CD4-positive, alpha-beta memory T cell (primary cell): ENCODE results near the gene RIMBP2. TPM values are rescaled to one million over a fixed set of nuclear protein-coding genes. Genes with fewer than 3 reads are reported as not detected.
"Not testable (repeated sequence)": the region's sequence is repeated elsewhere in the genome, so short reads cannot be mapped to it uniquely, and the experiment has no call there.

Experiments used
- CTCF ChIA-PET: fragments of 350-600 bp; sonication (Branson Sonifier 250); formaldehyde crosslinking; loops from one replicate; lab custom pipeline; 2021; ENCODE audit warnings: inconsistent platforms; ENCODE audit not compliant: partially characterized antibody; lab: Charles Lee
- POLR2A ChIA-PET: fragments of 350-600 bp; sonication (Branson Sonifier 250); formaldehyde crosslinking; loops from one replicate; lab custom pipeline; 2021; ENCODE audit not compliant: partially characterized antibody; lab: Charles Lee
- DNase-seq, 5 donors: peaks; one replicate each; pipeline versions ENCODE4 v3.0.0 to v3.0.0-alpha.2; 2020 to 2022; ENCODE audit warnings: mixed read lengths in 1 of 5
- H3K27ac ChIP-seq: one replicate; pipeline ENCODE4 v1.7.0; 2013; ENCODE audit warnings: low read depth, low read length
- H3K27me3 ChIP-seq: 2 replicates; pipeline ENCODE4 v1.7.0; 2013; ENCODE audit warnings: mild to moderate bottlenecking, low read length, moderate library complexity; ENCODE audit not compliant: insufficient read depth
- H3K36me3 ChIP-seq: 2 replicates; pipeline ENCODE4 v1.7.0; 2013; ENCODE audit warnings: mild to moderate bottlenecking, low read length, moderate library complexity; ENCODE audit not compliant: insufficient read depth
- H3K4me1 ChIP-seq: 2 replicates; pipeline ENCODE4 v1.7.0; 2013; ENCODE audit warnings: mild to moderate bottlenecking, low read length, moderate library complexity; ENCODE audit not compliant: insufficient read depth
- H3K4me3 ChIP-seq, 2 donors: one replicate each; pipeline ENCODE4 v1.7.0; 2013; ENCODE audit warnings: low read length in 2 of 2, mild to moderate bottlenecking in 1 of 2
- H3K9me3 ChIP-seq, 2 donors: one replicate each; pipeline ENCODE4 v1.7.0; 2013; ENCODE audit warnings: low read length in 2 of 2, control low read depth in 1 of 2; ENCODE audit not compliant: control insufficient read depth in 1 of 2
- H3K27ac Mint-ChIP-seq, 7 donors: one replicate each; pipeline ENCODE4 v1.8.0; 2020 to 2021; ENCODE audit warnings: mixed read lengths in 7 of 7, mild to moderate bottlenecking in 6 of 7, inconsistent platforms in 3 of 7, moderate library complexity in 3 of 7
- H3K27me3 Mint-ChIP-seq, 2 donors: one replicate each; pipeline ENCODE4 v1.8.0; 2020 to 2021; ENCODE audit warnings: mixed read lengths in 2 of 2
- H3K36me3 Mint-ChIP-seq, 2 donors: one replicate each; pipeline ENCODE4 v1.8.0; 2020 to 2021; ENCODE audit warnings: mixed read lengths in 2 of 2, inconsistent platforms in 1 of 2, mild to moderate bottlenecking in 1 of 2
- H3K4me1 Mint-ChIP-seq, 4 donors: one replicate each; pipeline ENCODE4 v1.8.0; 2020 to 2021; ENCODE audit warnings: mixed read lengths in 4 of 4, mild to moderate bottlenecking in 1 of 4
- H3K4me3 Mint-ChIP-seq, 8 donors: one replicate each; pipeline ENCODE4 v1.8.0; 2020 to 2021; ENCODE audit warnings: mixed read lengths in 8 of 8, mild to moderate bottlenecking in 7 of 8, moderate library complexity in 6 of 8, inconsistent platforms in 3 of 8
- H3K9me3 Mint-ChIP-seq, 8 donors: one replicate each; pipeline ENCODE4 v1.8.0; 2020 to 2021; ENCODE audit warnings: mixed read lengths in 8 of 8, mild to moderate bottlenecking in 5 of 8, inconsistent platforms in 3 of 8, moderate library complexity in 1 of 8
- intact Hi-C: fragments of 100-400 bp; cut with micrococcal nuclease; formaldehyde crosslinking; loops from one replicate; pipeline ENCODE4 v1.15.1; 2023
- polyA plus RNA-seq, 2 donors: library from polyadenylated mRNA; unstranded; fragments of 300-500 nt; fragmentation: Illumina TruSeq; gene quantifications; one replicate each; pipeline ENCODE4 v1.2.3, GENCODE V29; 2021
- total RNA-seq, 2 experiments: library from RNA; stranded (reverse); gene quantifications; one replicate each; pipeline ENCODE4 v1.2.3, GENCODE V29; 2021

RIMBP2 gene
- total and polyA plus RNA-seq, 4 experiments from 2014 or later: 0.20 TPM; not detected in 3

GRCh38 chr12:130754234-130754901 is 38.3 kb upstream of the RIMBP2 start:
- Histone ChIP-seq H3K36me3 (no peaks in the 10 kb centered on the region), H3K9me3 (no peaks in the 10 kb centered on the region), H3K4me1 (peaks cover 7% of the 10 kb centered on the region), H3K27ac (peak overlapping the region; percentile 41), H3K4me3 (no peak overlapping the region), H3K27me3 (no peaks in the 10 kb centered on the region)
- H3K4me1 Mint-ChIP-seq: peaks cover 6 to 10% (median 7%) of the 10 kb centered on the region in 4 donors
- ChIA-PET POLR2A (no interaction called here), CTCF (no interaction called here)
- H3K27me3 Mint-ChIP-seq: peaks cover 0 to 5% of the 10 kb centered on the region in 2 donors
- peaks cover 0 to 9% (median 6%) of the 10 kb centered on the region in 8 donors for H3K9me3 Mint-ChIP-seq
- peak overlapping the region in 2 of 8 donors; percentile 9 to 53 for H3K4me3 Mint-ChIP-seq
- H3K27ac Mint-ChIP-seq: peak overlapping the region; percentile 50 to 93 (median 79)
- H3K36me3 Mint-ChIP-seq: no peaks in the 10 kb centered on the region
- no peak for DNase-seq
- intact Hi-C loops: no loop called here

GRCh38 chr12:130752692-130753230 is 36.7 kb upstream of the RIMBP2 start:
- ChIA-PET CTCF (no interaction called here), POLR2A (no interaction called here)
- Mint-ChIP-seq H3K4me1 (peaks cover 11 to 17% (median 12%) of the 10 kb centered on the region in 4 donors), H3K9me3 (peaks cover 0 to 9% (median 6%) of the 10 kb centered on the region in 8 donors), H3K27ac (peak overlapping the region in 1 of 7 donors; percentile 35), H3K27me3 (peaks cover 0 to 5% of the 10 kb centered on the region in 2 donors), H3K36me3 (no peaks in the 10 kb centered on the region), H3K4me3 (no peak overlapping the region)
- Histone ChIP-seq H3K9me3 (no peaks in the 10 kb centered on the region), H3K36me3 (no peaks in the 10 kb centered on the region), H3K4me1 (peaks cover 10% of the 10 kb centered on the region), H3K27ac (no peak overlapping the region), H3K4me3 (no peak overlapping the region), H3K27me3 (no peaks in the 10 kb centered on the region)
- intact Hi-C loops: no loop called here
- no peak for DNase-seq

- H3K4me3 ChIP-seq, POLR2A ChIA-PET, H3K9me3 Mint-ChIP-seq, H3K36me3 ChIP-seq, DNase-seq, H3K27ac ChIP-seq, H3K4me3 Mint-ChIP-seq, H3K27me3 Mint-ChIP-seq, intact Hi-C loops, H3K36me3 Mint-ChIP-seq, H3K27me3 ChIP-seq, H3K9me3 ChIP-seq: not testable (repeated sequence)
- H3K4me1 Mint-ChIP-seq: peaks cover 12 to 19% (median 14%) of the 10 kb centered on the region in 4 donors
- H3K27ac Mint-ChIP-seq: peak overlapping the region in 1 of 7 donors; percentile 34
- CTCF ChIA-PET: interaction anchor here (1.0 kb wide), 1 partner anchor 352 kb away, joined by 3 read pairs; no protein-coding TSS in a partner anchor
- H3K4me1 ChIP-seq: peaks cover 11% of the 10 kb centered on the region
Measured at GRCh38 chr12:130752037-130752436, 35.9 kb upstream of the RIMBP2 start.

GRCh38 chr12:130748786-130749185 is 32.7 kb upstream of the RIMBP2 start:
- peaks cover 6 to 12% (median 8%) of the 10 kb centered on the region in 4 donors for H3K4me1 Mint-ChIP-seq
- intact Hi-C loops: loop anchor here (5.0 kb wide), 1 partner anchor 701 kb away; no protein-coding TSS in a partner anchor

GRCh38 chr12:130747867-130748740 is 32.0 kb upstream of the RIMBP2 start:
- H3K4me1 Mint-ChIP-seq: peaks cover 6 to 9% (median 8%) of the 10 kb centered on the region in 4 donors
- H3K36me3 Mint-ChIP-seq: no peaks in the 10 kb centered on the region
- H3K4me3 Mint-ChIP-seq: peak overlapping the region in 3 of 8 donors; percentile 1 to 38 (median 15)
- no peaks in the 10 kb centered on the region for H3K36me3 ChIP-seq
- H3K27ac ChIP-seq: no peak overlapping the region
- intact Hi-C loops: loop anchor here (5.0 kb wide), 1 partner anchor 701 kb away; no protein-coding TSS in a partner anchor
- peak overlapping the region in 1 of 7 donors; percentile 12 for H3K27ac Mint-ChIP-seq
- H3K9me3 Mint-ChIP-seq: peaks cover 0 to 6% (median 0%) of the 10 kb centered on the region in 8 donors
- H3K27me3 ChIP-seq: no peaks in the 10 kb centered on the region
- ChIA-PET POLR2A (interaction anchor here (0.6 kb wide), 1 partner anchor 14 kb away, joined by 3 read pairs; no protein-coding TSS in a partner anchor), CTCF (interaction anchor here (0.6 to 1.8 kb wide), 9 partner anchors 9 to 61 kb away, joined by 3 to 8 read pairs (median 3); no protein-coding TSS in a partner anchor)
- no peak overlapping the region for H3K4me3 ChIP-seq
- peak in 4 of 5 donors; percentile 42 to 55 (median 52) for DNase-seq
- peaks cover 0 to 5% of the 10 kb centered on the region in 2 donors for H3K27me3 Mint-ChIP-seq
- no peaks in the 10 kb centered on the region for H3K9me3 ChIP-seq
- H3K4me1 ChIP-seq: peaks cover 4% of the 10 kb centered on the region

More at GRCh38 chr12:130748786-130749185, 32.7 kb upstream of the RIMBP2 start:
- Histone ChIP-seq H3K27me3 (no peaks in the 10 kb centered on the region), H3K27ac (no peak overlapping the region), H3K9me3 (no peaks in the 10 kb centered on the region), H3K4me1 (peaks cover 4% of the 10 kb centered on the region), H3K36me3 (no peaks in the 10 kb centered on the region), H3K4me3 (no peak overlapping the region)
- Mint-ChIP-seq H3K4me3 (no peak overlapping the region), H3K27ac (no peak overlapping the region), H3K9me3 (peaks cover 0 to 4% (median 0%) of the 10 kb centered on the region in 8 donors), H3K36me3 (no peaks in the 10 kb centered on the region), H3K27me3 (peaks cover 0 to 5% of the 10 kb centered on the region in 2 donors)
- ChIA-PET POLR2A (interaction anchor here (0.6 kb wide), 1 partner anchor 14 kb away, joined by 3 read pairs; no protein-coding TSS in a partner anchor), CTCF (interaction anchor here (1.7 to 1.8 kb wide), 3 partner anchors 8 to 14 kb away, joined by 4 to 8 read pairs (median 6); no protein-coding TSS in a partner anchor)
- DNase-seq: no peak

GRCh38 chr12:130746546-130746945 is 30.4 kb upstream of the RIMBP2 start:
- H3K27me3 ChIP-seq: no peaks in the 10 kb centered on the region
- H3K27ac ChIP-seq: no peak overlapping the region
- H3K4me3 ChIP-seq: no peak overlapping the region
- intact Hi-C loops: loop anchor here (5.0 kb wide), 1 partner anchor 699 kb away; no protein-coding TSS in a partner anchor
- Mint-ChIP-seq H3K27me3 (peaks cover 0 to 5% of the 10 kb centered on the region in 2 donors), H3K4me1 (peaks cover 6 to 9% (median 6%) of the 10 kb centered on the region in 4 donors), H3K36me3 (no peaks in the 10 kb centered on the region), H3K27ac (no peak overlapping the region), H3K9me3 (peaks cover 0 to 6% (median 1%) of the 10 kb centered on the region in 8 donors), H3K4me3 (no peak overlapping the region)
- H3K9me3 ChIP-seq: no peaks in the 10 kb centered on the region
- peaks cover 4% of the 10 kb centered on the region for H3K4me1 ChIP-seq
- DNase-seq: no peak
- ChIA-PET POLR2A (no interaction called here), CTCF (interaction anchor here (2.3 kb wide), 1 partner anchor 74 kb away, joined by 5 read pairs; no protein-coding TSS in a partner anchor)
- H3K36me3 ChIP-seq: no peaks in the 10 kb centered on the region
